Measurements from ENCODE around the gene CERS6. TPM values are rescaled to one million over a fixed set of nuclear protein-coding genes. Genes with fewer than 3 reads are reported as not detected.

The CERS6 gene
- total RNA-seq, 1 experiment from 2014 or later = 17.3 TPM

GRCh38 chr2:168772704-168773103 is 316.6 kb downstream of the CERS6 start:
- peaks cover 8% of the 10 kb centered on the region for H3K4me1 Mint-ChIP-seq
- H3K9me3 Mint-ChIP-seq = peaks cover 17% of the 10 kb centered on the region
- H3K4me3 Mint-ChIP-seq = no peak overlapping the region
- ATAC-seq (no peak), DNase-seq (ENCODE audit: low spot score) (no peak)
- no peak overlapping the region; the same call in 1 of the 2 replicates for H3K27ac Mint-ChIP-seq
- ChIA-PET CTCF (interaction anchor here (1.5 to 2.6 kb wide), 4 partner anchors 23 to 426 kb away, joined by 3 to 8 read pairs (median 4); no protein-coding TSS in a partner anchor), POLR2A (no interaction called here)
- H3K27me3 Mint-ChIP-seq (ENCODE audit: low read depth) = no peaks in the 10 kb centered on the region
- TF ChIP-seq ZNF281 (CRISPR knock-in tag; IDR thresholded peaks at IDR 0.05) = no peak
- no peak for TF ChIP-seq HMGXB4 (CRISPR knock-in tag; IDR thresholded peaks at IDR 0.05)
- no peak for TF ChIP-seq ZNF232 (CRISPR knock-in tag; IDR thresholded peaks at IDR 0.05)
- TF ChIP-seq ZNF416 (CRISPR knock-in tag; IDR thresholded peaks at IDR 0.05) = no peak
- TF ChIP-seq ZNF396 (CRISPR knock-in tag; IDR thresholded peaks at IDR 0.05; ENCODE audit: borderline replicate concordance) = no peak
- TF ChIP-seq E2F1 (CRISPR knock-in tag; IDR thresholded peaks at IDR 0.05) = no peak
- TF ChIP-seq E2F4 (CRISPR knock-in tag; IDR thresholded peaks at IDR 0.05; ENCODE audit: borderline replicate concordance, low read depth) = no peak
- no peak for TF ChIP-seq CDX4 (CRISPR knock-in tag; IDR thresholded peaks at IDR 0.05; ENCODE audit: borderline replicate concordance)
- TF ChIP-seq AFF4 (CRISPR knock-in tag; IDR thresholded peaks at IDR 0.05; ENCODE audit: borderline replicate concordance) = no peak
- TF ChIP-seq CREM (CRISPR knock-in tag; IDR thresholded peaks at IDR 0.05) = no peak
- no peak for TF ChIP-seq ATF6 (CRISPR knock-in tag; IDR thresholded peaks at IDR 0.05)
- TF ChIP-seq RELA (CRISPR knock-in tag; IDR thresholded peaks at IDR 0.05; ENCODE audit: borderline replicate concordance) = no peak
- TF ChIP-seq SMAD4 (CRISPR knock-in tag; IDR thresholded peaks at IDR 0.05) = no peak
- peaks cover 18% of the 10 kb centered on the region for H3K36me3 Mint-ChIP-seq

All from WTC11 (cell line).